GM10266 (cell line): Measurements from ENCODE around the gene KRT15.

ENCODE experiments used
- DNase-seq: peaks from one replicate; pipeline ENCODE4 v3.0.0; 2012; ENCODE audit errors: extremely low spot score
- CTCF ChIP-seq: IDR thresholded peaks from 2 replicates; pipeline ENCODE4 v1.5.1; 2012; ENCODE audit warnings: mild to moderate bottlenecking, low read depth; ENCODE audit not compliant: control insufficient read depth, insufficient read depth; ENCODE audit errors: missing control alignments

KRT15 gene

DNA sequence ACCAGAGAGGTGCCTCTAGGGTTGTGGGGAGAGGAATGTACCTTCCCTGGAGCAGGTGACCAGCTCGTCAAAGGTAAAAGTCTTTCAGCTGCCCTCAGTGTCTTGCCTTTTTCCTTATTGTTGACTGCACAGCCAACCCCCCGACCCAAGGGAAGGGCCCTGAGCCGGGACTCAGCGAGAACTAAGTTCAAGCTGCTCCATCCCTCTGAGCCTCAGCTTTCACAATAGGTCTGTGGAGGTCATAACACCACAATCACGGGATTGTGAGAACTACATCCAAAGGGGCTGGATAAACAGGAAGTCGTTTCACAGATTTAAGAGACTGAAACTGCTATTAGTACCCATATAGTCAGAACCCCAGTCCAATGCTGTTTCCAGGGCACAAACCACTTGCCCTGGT, 26.3 kb downstream of the KRT15 start:
- no peak for DNase-seq
- TF ChIP-seq CTCF: no peak

DNA sequence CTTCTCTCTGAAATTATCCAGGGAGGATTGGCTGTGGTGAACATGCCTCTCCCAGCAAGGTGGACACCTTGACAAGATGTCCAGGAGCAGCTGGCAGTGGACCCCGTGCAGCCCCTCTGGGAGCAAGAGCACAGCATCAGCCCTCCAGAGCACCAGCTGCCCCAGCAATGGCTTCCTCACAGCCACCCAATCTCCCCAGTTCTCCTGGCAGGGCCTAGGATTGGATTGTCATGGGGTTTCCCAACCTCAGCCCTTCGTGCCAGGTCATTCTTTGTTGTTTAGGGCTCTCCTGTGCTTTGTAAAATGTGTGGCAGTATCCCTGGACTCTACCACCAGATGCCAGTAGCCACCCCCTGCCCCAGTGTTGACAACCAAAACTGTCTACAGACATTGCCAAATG, 27.2 kb downstream of the KRT15 start:
- no peak for TF ChIP-seq CTCF
- no peak for DNase-seq

- no peak for DNase-seq
Measured at GRCh38 chr17:41490000-41490990, 28.4 kb downstream of the KRT15 start.

DNA sequence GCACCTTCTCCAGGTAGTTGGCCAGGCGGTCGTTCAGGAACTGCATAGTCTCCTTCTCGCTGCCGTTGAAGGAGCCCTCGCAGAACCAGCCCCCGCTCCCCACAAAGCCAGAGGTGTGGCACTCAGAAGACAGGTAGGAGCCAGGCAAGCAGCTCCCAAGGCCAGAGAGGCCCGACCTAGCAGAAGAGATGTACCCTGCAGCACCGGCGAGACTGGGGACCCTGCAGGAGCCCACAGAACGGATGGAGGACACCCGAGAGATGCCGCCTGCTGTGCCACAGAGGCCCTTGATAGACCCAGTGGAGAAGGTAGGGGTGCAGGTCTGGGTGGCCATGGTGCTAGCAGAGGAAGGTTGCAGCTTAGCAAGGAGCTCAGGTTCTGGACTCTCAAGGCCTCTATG, 29.2 kb downstream of the KRT15 start, which contains the start of gene KRT36:
Gene KRT36 (minus strand): TSS at position 380 of the 400 bp plus-strand sequence. CDS start 46 bp downstream, at position 334.
- TF ChIP-seq CTCF: no peak
- DNase-seq: no peak

More at GRCh38 chr17:41490000-41490990, 28.4 kb downstream of the KRT15 start:
- TF ChIP-seq CTCF: no peak

DNA sequence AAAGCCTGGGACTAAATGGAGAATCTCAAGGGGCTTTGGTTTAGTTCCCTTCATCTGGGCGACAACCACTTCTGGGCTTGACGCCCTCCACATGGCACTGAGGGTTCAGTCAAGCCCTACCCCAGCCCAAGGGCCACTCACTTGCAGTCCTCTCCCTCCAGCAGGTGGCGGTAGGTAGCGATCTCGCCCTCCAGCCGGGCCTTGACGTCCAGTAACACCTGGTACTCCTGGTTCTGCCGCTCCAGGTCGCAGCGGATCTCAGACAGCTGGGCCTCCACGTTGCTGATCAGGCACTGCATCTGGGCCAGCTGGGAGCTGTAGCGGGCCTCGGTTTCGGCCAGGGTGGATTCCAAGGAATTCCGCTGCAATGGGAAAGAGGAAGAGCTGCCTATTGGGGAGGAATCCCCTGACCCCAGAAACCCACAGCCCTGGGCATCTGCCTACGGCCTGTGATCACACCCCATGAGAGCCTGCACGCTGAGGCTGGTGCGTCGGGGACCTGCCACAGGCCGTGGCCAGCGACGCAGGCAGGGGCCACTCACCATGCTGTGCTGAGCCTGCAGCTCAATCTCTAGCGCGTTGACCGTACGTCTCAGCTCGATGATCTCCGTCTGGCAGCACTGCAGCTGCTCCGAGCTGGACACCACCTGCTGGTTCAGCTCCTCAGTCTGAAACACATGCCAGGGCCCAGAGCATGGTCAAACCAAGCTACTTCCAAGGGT, 31.7 kb downstream of the KRT15 start:
- DNase-seq: peak; percentile 26
- TF ChIP-seq CTCF: peak; percentile 63

GRCh38 chr17:41486316-41486715, 32.4 kb downstream of the KRT15 start:
- no peak for TF ChIP-seq CTCF
- no peak for DNase-seq
